ENCODE data around the gene DEDD2.

GRCh38 chr19:42248270-42249148 is 31.0 kb upstream of the DEDD2 start:
- TF ChIP-seq EZH2 (IDR thresholded peaks at IDR 0.05; ENCODE audit: low read depth): no peak
- no peak for TF ChIP-seq CTCF (conservative IDR thresholded peaks at IDR 0.05)
